ENCODE measurements around the gene AFF1. TPM values are rescaled to one million over a fixed set of nuclear protein-coding genes. Genes with fewer than 3 reads are reported as not detected.

The AFF1 gene
- total RNA-seq, 4 donors from 2014 or later: 155 to 238 (median 192) TPM

GRCh38 chr4:87188048-87188447, 253.2 kb downstream of the AFF1 start:
- no peaks in the 10 kb centered on the region for H3K36me3 ChIP-seq
- DNase-seq: no peak
- TF ChIP-seq POLR2A (IDR thresholded peaks at IDR 0.05) (no peak), CTCF (IDR thresholded peaks at IDR 0.05) (no peak)
- peaks cover 0 to under 1% of the 10 kb centered on the region in 2 donors for H3K4me1 ChIP-seq
- WGBS, 2 donors: 80 to 84% methylated on average over 2 of the region's 2 CpGs
- intact Hi-C loops (cut with DNase I): no loop called here
- H3K9me3 ChIP-seq: no peaks in the 10 kb centered on the region
- no peak overlapping the region for H3K4me3 ChIP-seq (replicated peaks in 1 of 3)
- H3K27ac ChIP-seq: no peak overlapping the region
- H3K27me3 ChIP-seq: no peaks in the 10 kb centered on the region

DNA sequence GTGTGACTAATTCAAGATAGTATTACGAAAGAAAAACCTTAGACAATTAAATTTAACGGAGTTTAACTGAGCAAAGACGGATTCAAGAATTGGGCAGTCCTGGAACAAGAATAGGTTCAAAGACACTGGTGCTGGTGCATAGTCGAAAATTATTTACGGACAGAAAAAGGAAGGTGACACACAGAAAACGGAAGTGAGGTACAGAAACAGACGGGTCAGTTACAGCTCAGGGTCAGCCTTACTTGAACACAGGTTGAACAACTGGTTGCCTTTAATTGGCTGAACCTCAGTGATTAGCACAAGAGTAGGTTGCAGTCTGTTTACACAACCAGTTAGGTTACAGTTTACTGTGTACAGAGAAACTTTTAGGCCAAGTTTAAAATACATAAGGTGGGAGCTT, 254.1 kb downstream of the AFF1 start:
- H3K9me3 ChIP-seq: no peaks in the 10 kb centered on the region
- intact Hi-C loops (cut with DNase I): no loop called here
- no peak overlapping the region for H3K27ac ChIP-seq
- TF ChIP-seq CTCF (IDR thresholded peaks at IDR 0.05) (no peak), POLR2A (IDR thresholded peaks at IDR 0.05) (no peak)
- peaks cover 8 to 9% of the 10 kb centered on the region in 2 donors for H3K4me1 ChIP-seq
- H3K4me3 ChIP-seq (replicated peaks in 1 of 3): no peak overlapping the region
- no peak for DNase-seq
- WGBS, 2 donors: 94 to 96% methylated on average over 7 of the region's 7 CpGs
- no peaks in the 10 kb centered on the region for H3K36me3 ChIP-seq
- H3K27me3 ChIP-seq: no peaks in the 10 kb centered on the region

Other genes with a start within 250 kb of the AFF1 start
- 1 to 10 TPM; 1.5 to 7.1 (median 4.7) TPM for gene SLC10A6, start 85.6 kb upstream of the AFF1 start, total RNA-seq
- 1 to 10 TPM in 3 of 4 donors, not detected in 1; 2.3 to 5.3 (median 3.5) TPM for gene C4orf36, start 42.6 kb upstream of the AFF1 start, total RNA-seq

Measured in thyroid gland (tissue), 4 donors.